HUES48 (cell line): ENCODE measurements around the gene DNAAF5.
"Not testable (repeated sequence)": the region's sequence is repeated elsewhere in the genome, so short reads cannot be mapped to it uniquely, and the experiment has no call there.

Source experiments
- H3K27ac ChIP-seq: one replicate; pipeline ENCODE4 v1.7.0; 2013; ENCODE audit warnings: low read depth, low read length, inconsistent platforms
- H3K27me3 ChIP-seq: 2 replicates; pipeline ENCODE4 v1.6.1; 2013; ENCODE audit warnings: mild to moderate bottlenecking, low read length; ENCODE audit not compliant: control insufficient read depth, insufficient read depth
- H3K36me3 ChIP-seq: 2 replicates; pipeline ENCODE4 v1.6.1; 2013; ENCODE audit warnings: low read length; ENCODE audit not compliant: control insufficient read depth, insufficient read depth
- H3K4me1 ChIP-seq: 2 replicates; pipeline ENCODE4 v1.6.1; 2013; ENCODE audit warnings: mild to moderate bottlenecking, low read length; ENCODE audit not compliant: control insufficient read depth, insufficient read depth
- H3K4me3 ChIP-seq: 2 replicates; pipeline ENCODE4 v1.5.1; 2013; ENCODE audit warnings: mild to moderate bottlenecking, low read depth, low read length
- H3K9ac ChIP-seq: 2 replicates; pipeline ENCODE4 v1.6.1; 2013; ENCODE audit warnings: mild to moderate bottlenecking, low read depth, low read length, moderate library complexity
- H3K9me3 ChIP-seq: 2 replicates; pipeline ENCODE4 v1.6.1; 2013; ENCODE audit warnings: low read length; ENCODE audit not compliant: control insufficient read depth, insufficient read depth

The DNAAF5 gene

GRCh38 chr7:801351-801750, 74.9 kb downstream of the DNAAF5 start:
- not testable (repeated sequence) for H3K36me3 ChIP-seq, H3K4me3 ChIP-seq, H3K27ac ChIP-seq, H3K4me1 ChIP-seq, H3K9me3 ChIP-seq, H3K27me3 ChIP-seq, H3K9ac ChIP-seq

- H3K4me3 ChIP-seq = no peak overlapping the region
- no peaks in the 10 kb centered on the region for H3K4me1 ChIP-seq
- H3K9me3 ChIP-seq = 0 out of 2 replicates have a peak, but pooled peaks cover 5% of the 10 kb centered on the region
- no peaks in the 10 kb centered on the region for H3K36me3 ChIP-seq
- H3K27ac ChIP-seq = no peak overlapping the region
- no peak overlapping the region for H3K9ac ChIP-seq
- H3K27me3 ChIP-seq = no peaks in the 10 kb centered on the region
Measured at GRCh38 chr7:801940-802381, 75.5 kb downstream of the DNAAF5 start.

GRCh38 chr7:802500-803242, 76.2 kb downstream of the DNAAF5 start:
- no peak overlapping the region for H3K4me3 ChIP-seq
- no peaks in the 10 kb centered on the region for H3K4me1 ChIP-seq

GRCh38 chr7:803243-803635, 76.7 kb downstream of the DNAAF5 start:
- Histone ChIP-seq H3K4me3 (no peak overlapping the region), H3K9ac (no peak overlapping the region), H3K9me3 (0 out of 2 replicates have a peak, but pooled peaks cover 5% of the 10 kb centered on the region), H3K4me1 (no peaks in the 10 kb centered on the region), H3K36me3 (no peaks in the 10 kb centered on the region), H3K27ac (no peak overlapping the region), H3K27me3 (no peaks in the 10 kb centered on the region)

More at GRCh38 chr7:802500-803242, 76.2 kb downstream of the DNAAF5 start:
- Histone ChIP-seq H3K27me3 (no peaks in the 10 kb centered on the region), H3K9me3 (0 out of 2 replicates have a peak, but pooled peaks cover 5% of the 10 kb centered on the region), H3K27ac (no peak overlapping the region), H3K36me3 (no peaks in the 10 kb centered on the region), H3K9ac (no peak overlapping the region)

GRCh38 chr7:803796-804195, 77.3 kb downstream of the DNAAF5 start:
- H3K9me3 ChIP-seq, H3K9ac ChIP-seq, H3K4me1 ChIP-seq, H3K27me3 ChIP-seq, H3K4me3 ChIP-seq, H3K36me3 ChIP-seq, H3K27ac ChIP-seq: not testable (repeated sequence)

GRCh38 chr7:805261-805660, 78.8 kb downstream of the DNAAF5 start:
- Histone ChIP-seq H3K9me3 (no peaks in the 10 kb centered on the region), H3K4me3 (no peak overlapping the region), H3K4me1 (no peaks in the 10 kb centered on the region)

GRCh38 chr7:815284-816216, 89.1 kb downstream of the DNAAF5 start:
- Histone ChIP-seq H3K36me3 (no peaks in the 10 kb centered on the region), H3K4me3 (peak overlapping the region; percentile 76), H3K27ac (peak overlapping the region; percentile 89), H3K9me3 (no peaks in the 10 kb centered on the region), H3K27me3 (no peaks in the 10 kb centered on the region), H3K9ac (peak overlapping the region; percentile 77), H3K4me1 (peaks cover 21% of the 10 kb centered on the region)

More at GRCh38 chr7:805261-805660, 78.8 kb downstream of the DNAAF5 start:
- H3K9ac ChIP-seq = no peak overlapping the region
- H3K27me3 ChIP-seq = no peaks in the 10 kb centered on the region
- no peaks in the 10 kb centered on the region for H3K36me3 ChIP-seq
- H3K27ac ChIP-seq = no peak overlapping the region

GRCh38 chr7:816300-816750, 89.8 kb downstream of the DNAAF5 start:
- Histone ChIP-seq H3K9ac (no peak overlapping the region), H3K27me3 (no peaks in the 10 kb centered on the region), H3K36me3 (no peaks in the 10 kb centered on the region), H3K4me3 (peak overlapping the region; percentile 92; the same call in 1 of the 2 replicates), H3K27ac (peak overlapping the region; percentile 89), H3K4me1 (peaks cover 21% of the 10 kb centered on the region), H3K9me3 (no peaks in the 10 kb centered on the region)

- peak overlapping the region; percentile 92 for H3K4me3 ChIP-seq
- peak overlapping the region; percentile 84 for H3K9ac ChIP-seq
- peaks cover 21% of the 10 kb centered on the region for H3K4me1 ChIP-seq
- H3K27ac ChIP-seq = peak overlapping the region; percentile 69
- no peaks in the 10 kb centered on the region for H3K27me3 ChIP-seq
- no peaks in the 10 kb centered on the region for H3K9me3 ChIP-seq
- H3K36me3 ChIP-seq = no peaks in the 10 kb centered on the region
Measured at GRCh38 chr7:816751-817671, 90.5 kb downstream of the DNAAF5 start.

GRCh38 chr7:818031-818699, 91.7 kb downstream of the DNAAF5 start:
- Histone ChIP-seq H3K9ac (no peak overlapping the region), H3K27ac (no peak overlapping the region), H3K4me3 (peak overlapping the region; percentile 92), H3K9me3 (no peaks in the 10 kb centered on the region), H3K36me3 (no peaks in the 10 kb centered on the region), H3K4me1 (peaks cover 12% of the 10 kb centered on the region), H3K27me3 (no peaks in the 10 kb centered on the region)
